Activated CD4-positive, alpha-beta T cell treated with anti-CD3 and anti-CD28 coated beads, Interleukin-2, Interleukin-4, amounts not matched to agents 100 ng/mL and 50 ng/mL, durations not matched to agents 16 hours and 8 hours (primary cell): ENCODE data around the gene ZFP30.
"Not testable (repeated sequence)": the region's sequence is repeated elsewhere in the genome, so short reads cannot be mapped to it uniquely, and the experiment has no call there.

Source experiments
- DNase-seq: peaks from one replicate; pipeline ENCODE4 v3.0.0-alpha.2; 2020; ENCODE audit warnings: low spot score

ZFP30 gene

GRCh38 chr19:37655301-37655688 lies at the start of gene ZFP30:
Gene ZFP30 (minus strand): TSS chr19:37655465. CDS start chr19:37647822, 7,643 bp downstream.
- peak; percentile 80 for DNase-seq

- no peak for DNase-seq
Observed at GRCh38 chr19:37699057-37699456, 43.8 kb upstream of the ZFP30 start.

GRCh38 chr19:37698216-37698615 lies 43.0 kb upstream of the ZFP30 start:
- DNase-seq: no peak

GRCh38 chr19:37695144-37695899 lies 40.1 kb upstream of the ZFP30 start:
- no peak for DNase-seq

GRCh38 chr19:37692956-37693620 lies 37.8 kb upstream of the ZFP30 start:
- DNase-seq: no peak

GRCh38 chr19:37691881-37692504 lies 36.7 kb upstream of the ZFP30 start:
- peak; percentile 61 for DNase-seq

GRCh38 chr19:37683520-37683919 lies 28.3 kb upstream of the ZFP30 start:
- no peak for DNase-seq

- no peak for DNase-seq
Observed at GRCh38 chr19:37669450-37669914, 14.2 kb upstream of the ZFP30 start.

- DNase-seq: not testable (repeated sequence)
Observed at GRCh38 chr19:37657157-37657556, 1.9 kb upstream of the ZFP30 start.

GRCh38 chr19:37655689-37656371 lies 565 bp upstream of the ZFP30 start:
- DNase-seq: peak; percentile 77

- peak; percentile 21 for DNase-seq
Observed at GRCh38 chr19:37654629-37655300, 500 bp downstream of the ZFP30 start.

GRCh38 chr19:37654118-37654517 lies 1.1 kb downstream of the ZFP30 start:
- DNase-seq: no peak

- DNase-seq: no peak
Observed at GRCh38 chr19:37635076-37636056, 19.9 kb downstream of the ZFP30 start.

- peak; percentile 24 for DNase-seq
Observed at GRCh38 chr19:37594982-37595382, 60.3 kb downstream of the ZFP30 start.

GRCh38 chr19:37594304-37594981 lies 60.8 kb downstream of the ZFP30 start, which contains the start of the genes ZNF540 and ZNF571:
Gene ZNF540 (plus strand): TSS chr19:37594876. CDS start chr19:37598448, 3,572 bp downstream.
Gene ZNF571 (minus strand): TSS chr19:37594792. CDS start chr19:37586676, 8,116 bp downstream.
- DNase-seq: peak; percentile 89

- no peak for DNase-seq
Observed at GRCh38 chr19:37593996-37594303, 61.3 kb downstream of the ZFP30 start.

GRCh38 chr19:37583340-37583739 lies 71.9 kb downstream of the ZFP30 start:
- no peak for DNase-seq

GRCh38 chr19:37572203-37572602 lies 83.1 kb downstream of the ZFP30 start:
- no peak for DNase-seq

- no peak for DNase-seq
Observed at GRCh38 chr19:37565370-37565669, 89.9 kb downstream of the ZFP30 start.
